NCI-H146 treated with DMSO at 0.1 percent for 48 hours (cell line): ENCODE results near the gene ABCA2.

Source experiments
- DNase-seq: peaks from one replicate; lab custom pipeline; 2025; ENCODE audit not compliant: unreplicated experiment; lab: John Stamatoyannopoulos, UW

ABCA2 gene, protein sequence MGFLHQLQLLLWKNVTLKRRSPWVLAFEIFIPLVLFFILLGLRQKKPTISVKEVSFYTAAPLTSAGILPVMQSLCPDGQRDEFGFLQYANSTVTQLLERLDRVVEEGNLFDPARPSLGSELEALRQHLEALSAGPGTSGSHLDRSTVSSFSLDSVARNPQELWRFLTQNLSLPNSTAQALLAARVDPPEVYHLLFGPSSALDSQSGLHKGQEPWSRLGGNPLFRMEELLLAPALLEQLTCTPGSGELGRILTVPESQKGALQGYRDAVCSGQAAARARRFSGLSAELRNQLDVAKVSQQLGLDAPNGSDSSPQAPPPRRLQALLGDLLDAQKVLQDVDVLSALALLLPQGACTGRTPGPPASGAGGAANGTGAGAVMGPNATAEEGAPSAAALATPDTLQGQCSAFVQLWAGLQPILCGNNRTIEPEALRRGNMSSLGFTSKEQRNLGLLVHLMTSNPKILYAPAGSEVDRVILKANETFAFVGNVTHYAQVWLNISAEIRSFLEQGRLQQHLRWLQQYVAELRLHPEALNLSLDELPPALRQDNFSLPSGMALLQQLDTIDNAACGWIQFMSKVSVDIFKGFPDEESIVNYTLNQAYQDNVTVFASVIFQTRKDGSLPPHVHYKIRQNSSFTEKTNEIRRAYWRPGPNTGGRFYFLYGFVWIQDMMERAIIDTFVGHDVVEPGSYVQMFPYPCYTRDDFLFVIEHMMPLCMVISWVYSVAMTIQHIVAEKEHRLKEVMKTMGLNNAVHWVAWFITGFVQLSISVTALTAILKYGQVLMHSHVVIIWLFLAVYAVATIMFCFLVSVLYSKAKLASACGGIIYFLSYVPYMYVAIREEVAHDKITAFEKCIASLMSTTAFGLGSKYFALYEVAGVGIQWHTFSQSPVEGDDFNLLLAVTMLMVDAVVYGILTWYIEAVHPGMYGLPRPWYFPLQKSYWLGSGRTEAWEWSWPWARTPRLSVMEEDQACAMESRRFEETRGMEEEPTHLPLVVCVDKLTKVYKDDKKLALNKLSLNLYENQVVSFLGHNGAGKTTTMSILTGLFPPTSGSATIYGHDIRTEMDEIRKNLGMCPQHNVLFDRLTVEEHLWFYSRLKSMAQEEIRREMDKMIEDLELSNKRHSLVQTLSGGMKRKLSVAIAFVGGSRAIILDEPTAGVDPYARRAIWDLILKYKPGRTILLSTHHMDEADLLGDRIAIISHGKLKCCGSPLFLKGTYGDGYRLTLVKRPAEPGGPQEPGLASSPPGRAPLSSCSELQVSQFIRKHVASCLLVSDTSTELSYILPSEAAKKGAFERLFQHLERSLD (N-terminal part only)

GRCh38 chr9:137027369-137028262 lies at the start of gene ABCA2:
Gene ABCA2 (minus strand): TSS chr9:137028237. CDS start chr9:137028140, 97 bp downstream.
- no peak for DNase-seq

- DNase-seq = peak; percentile 20
Observed at GRCh38 chr9:137077010-137077747, 49.1 kb upstream of the ABCA2 start, which contains the start of gene UAP1L1. Gene UAP1L1 (plus strand): TSS chr9:137077517. CDS start chr9:137077533, 16 bp downstream.

DNA sequence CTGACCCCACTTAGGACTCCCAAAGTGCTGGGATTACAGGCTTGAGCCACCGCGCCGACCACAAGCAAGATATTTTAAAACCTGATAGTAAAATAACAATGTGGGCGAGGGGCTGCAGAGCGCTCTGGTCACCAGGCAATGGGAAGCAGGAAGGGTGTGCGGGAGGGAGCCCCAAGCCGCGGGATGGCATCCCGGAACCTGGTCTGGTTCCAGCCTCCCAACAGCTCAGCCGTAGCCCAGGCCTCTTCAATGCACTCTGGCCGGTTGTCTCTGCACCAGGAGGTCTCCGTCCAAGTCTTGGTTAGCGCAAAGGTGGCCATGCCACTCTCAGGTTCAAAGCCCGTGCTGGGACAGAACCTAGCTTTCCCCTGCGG lies 48.6 kb upstream of the ABCA2 start:
- no peak for DNase-seq

- no peak for DNase-seq
Observed at GRCh38 chr9:137075275-137075775, 47.3 kb upstream of the ABCA2 start.

GRCh38 chr9:137074657-137075274 lies 46.7 kb upstream of the ABCA2 start:
- DNase-seq = no peak

DNA sequence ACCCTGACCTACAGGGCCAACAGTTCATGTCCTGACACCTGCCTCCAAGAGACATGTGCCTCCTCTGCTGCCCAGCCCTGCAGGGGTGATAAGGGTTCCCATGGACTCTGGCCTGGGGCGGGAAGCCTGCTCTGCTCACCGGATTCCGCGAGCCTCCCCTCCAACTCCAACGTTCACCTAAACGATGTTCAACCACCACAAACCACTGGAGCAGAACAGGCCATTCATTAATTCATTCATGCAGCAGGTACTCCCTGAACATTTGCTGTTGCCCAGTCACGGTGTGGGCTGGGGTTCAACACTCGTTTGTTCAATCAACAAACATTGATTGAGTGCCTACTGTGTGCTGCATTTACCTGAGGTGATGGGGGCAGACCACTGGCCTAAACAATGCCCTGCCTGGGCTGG lies 46.0 kb upstream of the ABCA2 start:
- DNase-seq = no peak

DNA sequence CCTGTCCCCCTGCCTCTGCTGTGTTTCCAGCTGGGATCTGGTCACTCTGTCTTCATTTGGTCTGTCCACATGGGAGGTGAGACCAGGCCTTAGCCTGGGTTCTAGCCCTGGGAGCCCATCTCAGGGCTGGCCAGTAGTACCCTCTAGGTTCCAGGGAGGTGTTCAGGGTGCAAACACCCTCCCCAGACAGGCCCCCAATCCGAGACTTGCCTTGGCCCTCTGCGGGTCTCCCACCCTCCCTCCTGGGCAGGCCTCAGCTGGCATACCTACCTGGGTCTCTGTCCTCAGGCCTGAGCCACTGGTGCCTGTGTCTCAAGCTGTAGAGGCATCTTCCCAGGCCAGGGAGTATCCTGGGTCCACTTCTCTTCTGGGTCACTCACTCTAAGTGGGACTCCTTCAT lies 43.2 kb upstream of the ABCA2 start:
- DNase-seq = no peak

DNA sequence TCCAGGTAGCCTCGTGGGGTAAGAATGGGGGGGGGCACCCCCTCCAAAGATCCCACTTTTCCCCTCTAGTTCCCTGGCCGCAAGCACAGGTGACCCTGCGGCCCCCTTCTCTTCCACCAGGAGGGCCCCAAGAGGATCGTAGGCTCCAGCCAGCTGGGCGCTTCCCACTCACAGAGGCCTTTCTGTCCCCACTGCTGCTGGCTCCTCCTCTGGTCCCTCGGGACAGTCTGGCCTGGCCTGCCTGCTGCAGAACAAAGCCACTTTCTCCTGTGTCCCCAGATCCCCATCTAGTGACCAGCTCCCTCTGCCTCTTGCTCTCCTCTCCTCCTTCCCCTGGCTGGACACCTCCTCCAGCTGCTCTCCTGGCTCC lies 42.9 kb upstream of the ABCA2 start:
- no peak for DNase-seq

- peak; percentile 81 for DNase-seq
Observed at GRCh38 chr9:137070201-137070905, 42.3 kb upstream of the ABCA2 start, which contains the start of gene SAPCD2. Gene SAPCD2 (minus strand): TSS chr9:137070557. CDS start chr9:137070460, 97 bp downstream.

DNA sequence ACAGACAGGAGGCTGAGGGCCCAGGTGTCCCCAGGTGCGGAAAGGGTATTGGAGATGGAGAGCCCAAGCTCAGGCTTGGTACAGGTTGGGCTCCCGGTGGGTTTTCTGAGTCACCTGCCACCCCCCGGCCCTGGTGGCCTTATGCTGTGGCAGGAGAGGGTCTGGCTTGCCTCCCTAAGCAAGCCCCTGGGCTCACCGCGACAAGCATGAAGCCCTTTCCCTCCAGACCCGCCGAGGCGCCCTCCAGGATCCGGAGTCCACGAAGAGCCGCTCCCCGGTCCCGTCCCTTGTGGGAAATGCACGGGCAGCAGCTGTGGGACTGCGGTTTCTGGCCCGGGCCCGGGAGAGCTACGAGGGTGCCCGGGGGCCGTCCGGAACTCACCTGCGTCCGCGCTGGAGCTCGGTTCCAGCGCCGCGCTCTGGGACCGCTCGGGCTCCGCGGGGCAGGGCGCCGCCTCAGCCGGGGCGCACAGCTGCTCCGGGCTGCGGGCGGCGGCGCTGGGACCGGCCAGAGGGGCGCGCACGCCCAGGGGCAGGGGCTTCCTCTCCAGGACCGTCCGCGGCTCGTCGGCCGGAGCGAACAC lies 41.6 kb upstream of the ABCA2 start:
- no peak for DNase-seq

GRCh38 chr9:137068539-137069507 lies 40.8 kb upstream of the ABCA2 start:
- no peak for DNase-seq

DNA sequence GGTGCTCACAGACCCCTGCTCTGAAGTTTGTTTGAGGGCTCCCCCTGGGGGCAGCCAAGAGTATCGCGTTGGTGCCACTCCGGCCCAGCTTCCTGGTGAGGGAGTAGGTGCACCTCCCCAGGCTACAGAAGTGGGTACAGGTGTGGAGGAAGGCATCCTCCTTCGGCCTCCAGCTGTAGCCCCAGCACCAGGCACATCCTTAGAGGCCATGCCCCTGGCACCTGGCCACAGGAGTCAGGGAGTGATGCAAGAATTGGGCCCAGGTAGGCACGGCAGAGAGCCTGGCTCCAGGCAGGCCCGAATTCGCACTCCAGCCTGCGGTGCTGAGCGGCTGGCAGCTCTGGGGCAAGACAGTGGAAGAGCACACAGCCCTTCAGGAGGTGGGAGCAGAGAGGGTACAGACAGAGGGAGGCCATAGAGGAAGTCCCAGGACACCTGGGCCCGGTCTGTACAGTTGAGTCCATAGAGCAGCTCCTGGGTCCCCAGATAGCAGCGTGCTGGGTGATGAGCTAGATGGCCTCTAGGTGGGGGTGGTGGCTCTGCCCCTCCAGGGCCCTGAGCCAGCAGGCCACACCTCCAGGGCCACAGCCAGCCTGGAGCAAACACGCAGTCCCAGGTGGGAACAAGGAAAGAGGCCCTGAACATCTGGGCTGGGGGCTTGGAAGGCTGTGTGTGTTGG lies 40.0 kb upstream of the ABCA2 start:
- DNase-seq = peak; percentile 15

GRCh38 chr9:137066096-137066861 lies 38.2 kb upstream of the ABCA2 start:
- DNase-seq = no peak

- DNase-seq = no peak
Observed at GRCh38 chr9:137065336-137065967, 37.4 kb upstream of the ABCA2 start.

DNA sequence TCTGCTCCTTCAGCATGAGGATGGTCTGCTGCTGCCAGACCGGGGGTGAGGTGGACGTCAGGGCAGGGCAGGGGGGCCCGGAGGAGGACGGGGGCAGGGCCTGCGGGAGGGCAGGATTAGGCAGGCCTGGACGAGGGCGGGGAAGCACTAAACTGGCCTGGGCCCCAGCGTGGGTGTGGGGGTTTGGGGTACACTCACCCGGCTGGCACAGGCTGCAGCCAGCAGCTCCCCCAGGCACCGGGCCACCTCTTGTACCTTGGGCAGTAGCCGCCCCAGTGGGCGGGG lies 36.8 kb upstream of the ABCA2 start:
- DNase-seq = no peak
